ENCODE data around the gene BMF.
A peak's percentile ranks its signal among the peaks of the same experiment; 100 is the strongest.
"Not testable (repeated sequence)": the region's sequence is repeated elsewhere in the genome, so short reads cannot be mapped to it uniquely, and the experiment has no call there.

The BMF gene

DNA sequence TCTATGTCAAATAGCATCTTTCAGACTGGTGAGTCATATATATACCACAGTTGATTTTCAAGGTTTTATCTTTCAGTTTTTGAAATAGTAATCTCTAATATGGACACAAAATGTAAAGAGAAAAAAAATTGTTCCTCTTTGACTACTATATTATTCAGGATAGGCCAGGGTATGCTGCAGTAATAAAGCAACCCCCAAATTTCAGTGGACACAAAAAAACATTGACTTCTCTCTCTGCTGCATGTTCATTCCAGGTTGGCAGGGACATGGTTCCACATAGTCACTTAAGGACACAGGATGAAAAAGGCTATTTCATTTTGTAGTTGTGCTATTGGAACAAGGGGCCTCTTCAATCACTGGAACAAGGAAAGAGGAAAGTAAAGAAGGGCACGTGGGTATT is 28.6 kb downstream of the BMF start:
- Mint-ChIP-seq H3K4me1 (ENCODE audit: low read depth) (peaks cover 35% of the 10 kb centered on the region), H3K36me3 (ENCODE audit: low read depth) (no peaks in the 10 kb centered on the region), H3K9me3 (no peaks in the 10 kb centered on the region), H3K27me3 (ENCODE audit: low read depth) (peaks cover 14% of the 10 kb centered on the region), H3K27ac (no peak overlapping the region), H3K4me3 (no peak overlapping the region)
- no peak for DNase-seq (ENCODE audit: low spot score)

- no peak for DNase-seq (ENCODE audit: low spot score)
- Mint-ChIP-seq H3K4me3 (no peak overlapping the region), H3K4me1 (ENCODE audit: low read depth) (peaks cover 30% of the 10 kb centered on the region), H3K27ac (no peak overlapping the region), H3K36me3 (ENCODE audit: low read depth) (no peaks in the 10 kb centered on the region), H3K27me3 (ENCODE audit: low read depth) (peaks cover 14% of the 10 kb centered on the region), H3K9me3 (no peaks in the 10 kb centered on the region)
Measured at GRCh38 chr15:40079456-40079855, 29.2 kb downstream of the BMF start.

GRCh38 chr15:40075298-40076044 is 33.2 kb downstream of the BMF start:
- H3K27me3 Mint-ChIP-seq (ENCODE audit: low read depth): peaks cover 3% of the 10 kb centered on the region
- H3K36me3 Mint-ChIP-seq (ENCODE audit: low read depth): no peaks in the 10 kb centered on the region
- H3K4me3 Mint-ChIP-seq: no peak overlapping the region
- H3K27ac Mint-ChIP-seq: no peak overlapping the region
- no peak for DNase-seq (ENCODE audit: low spot score)
- peaks cover 15% of the 10 kb centered on the region for H3K4me1 Mint-ChIP-seq (ENCODE audit: low read depth)
- no peaks in the 10 kb centered on the region for H3K9me3 Mint-ChIP-seq

DNA sequence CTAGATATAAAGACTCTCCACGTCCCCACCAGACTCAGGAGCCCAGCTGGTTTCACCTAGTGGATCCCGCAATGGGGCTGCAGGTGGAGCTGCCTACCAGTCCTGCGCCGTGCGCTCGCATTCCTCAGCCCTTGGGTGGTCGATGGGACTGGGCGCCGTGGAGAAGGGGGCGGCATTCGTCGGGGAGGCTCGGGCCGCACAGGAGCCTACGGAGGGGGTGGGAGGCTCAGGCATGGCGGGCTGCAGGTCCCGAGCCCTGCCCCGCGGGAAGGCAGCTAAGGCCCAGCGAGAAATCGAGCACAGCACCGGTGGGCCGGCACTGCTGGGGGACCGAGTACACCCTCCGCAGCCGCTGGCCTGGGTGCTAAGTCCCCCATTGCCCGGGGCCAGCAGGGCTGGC is 34.0 kb downstream of the BMF start:
- H3K4me1 Mint-ChIP-seq (ENCODE audit: low read depth); H3K27ac Mint-ChIP-seq; H3K9me3 Mint-ChIP-seq; H3K36me3 Mint-ChIP-seq (ENCODE audit: low read depth); H3K27me3 Mint-ChIP-seq (ENCODE audit: low read depth); H3K4me3 Mint-ChIP-seq; DNase-seq (ENCODE audit: low spot score): not testable (repeated sequence)

- H3K9me3 Mint-ChIP-seq; DNase-seq (ENCODE audit: low spot score); H3K4me1 Mint-ChIP-seq (ENCODE audit: low read depth); H3K4me3 Mint-ChIP-seq; H3K27me3 Mint-ChIP-seq (ENCODE audit: low read depth); H3K27ac Mint-ChIP-seq; H3K36me3 Mint-ChIP-seq (ENCODE audit: low read depth): not testable (repeated sequence)
Measured at GRCh38 chr15:40073716-40074490, 34.8 kb downstream of the BMF start.

GRCh38 chr15:40072216-40072990 is 36.3 kb downstream of the BMF start:
- H3K27me3 Mint-ChIP-seq (ENCODE audit: low read depth): no peaks in the 10 kb centered on the region
- H3K36me3 Mint-ChIP-seq (ENCODE audit: low read depth): no peaks in the 10 kb centered on the region
- peaks cover 9% of the 10 kb centered on the region for H3K4me1 Mint-ChIP-seq (ENCODE audit: low read depth)
- H3K4me3 Mint-ChIP-seq: no peak overlapping the region
- no peak for DNase-seq (ENCODE audit: low spot score)
- no peak overlapping the region for H3K27ac Mint-ChIP-seq
- H3K9me3 Mint-ChIP-seq: no peaks in the 10 kb centered on the region

- H3K36me3 Mint-ChIP-seq (ENCODE audit: low read depth): no peaks in the 10 kb centered on the region
- no peaks in the 10 kb centered on the region for H3K9me3 Mint-ChIP-seq
- no peaks in the 10 kb centered on the region for H3K27me3 Mint-ChIP-seq (ENCODE audit: low read depth)
- H3K4me1 Mint-ChIP-seq (ENCODE audit: low read depth): peaks cover 10% of the 10 kb centered on the region
- no peak overlapping the region for H3K27ac Mint-ChIP-seq
- no peak overlapping the region for H3K4me3 Mint-ChIP-seq
- no peak for DNase-seq (ENCODE audit: low spot score)
Measured at GRCh38 chr15:40070608-40071218, 38.0 kb downstream of the BMF start.

DNA sequence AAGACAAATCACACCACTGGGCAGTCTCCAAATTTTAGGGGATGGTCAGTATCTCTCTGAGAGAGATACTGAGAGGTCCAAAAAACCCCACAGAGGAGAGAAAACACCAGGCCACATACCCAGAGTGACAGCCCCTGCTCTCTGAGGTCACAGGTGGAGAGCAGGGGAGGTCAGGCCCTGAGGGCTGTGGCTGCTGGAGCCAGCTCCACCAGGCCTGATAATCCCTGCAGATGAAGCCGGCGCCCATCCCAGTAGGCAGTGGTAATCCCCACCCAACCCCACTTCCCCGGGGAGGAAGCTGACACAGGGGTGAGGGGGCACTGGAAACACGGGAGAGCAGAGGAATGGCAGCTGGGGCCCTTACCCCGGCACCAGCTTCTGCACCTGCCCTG is 38.5 kb downstream of the BMF start:
- Mint-ChIP-seq H3K27me3 (ENCODE audit: low read depth) (no peaks in the 10 kb centered on the region), H3K9me3 (no peaks in the 10 kb centered on the region), H3K36me3 (ENCODE audit: low read depth) (no peaks in the 10 kb centered on the region), H3K4me1 (ENCODE audit: low read depth) (peaks cover 13% of the 10 kb centered on the region), H3K4me3 (no peak overlapping the region), H3K27ac (no peak overlapping the region)
- DNase-seq (ENCODE audit: low spot score): no peak

- no peak overlapping the region for H3K4me3 Mint-ChIP-seq
- H3K9me3 Mint-ChIP-seq: no peaks in the 10 kb centered on the region
- H3K27ac Mint-ChIP-seq: no peak overlapping the region
- peaks cover 20% of the 10 kb centered on the region for H3K4me1 Mint-ChIP-seq (ENCODE audit: low read depth)
- no peak for DNase-seq (ENCODE audit: low spot score)
- no peaks in the 10 kb centered on the region for H3K27me3 Mint-ChIP-seq (ENCODE audit: low read depth)
- H3K36me3 Mint-ChIP-seq (ENCODE audit: low read depth): no peaks in the 10 kb centered on the region
Measured at GRCh38 chr15:40069178-40070165, 39.2 kb downstream of the BMF start.

DNA sequence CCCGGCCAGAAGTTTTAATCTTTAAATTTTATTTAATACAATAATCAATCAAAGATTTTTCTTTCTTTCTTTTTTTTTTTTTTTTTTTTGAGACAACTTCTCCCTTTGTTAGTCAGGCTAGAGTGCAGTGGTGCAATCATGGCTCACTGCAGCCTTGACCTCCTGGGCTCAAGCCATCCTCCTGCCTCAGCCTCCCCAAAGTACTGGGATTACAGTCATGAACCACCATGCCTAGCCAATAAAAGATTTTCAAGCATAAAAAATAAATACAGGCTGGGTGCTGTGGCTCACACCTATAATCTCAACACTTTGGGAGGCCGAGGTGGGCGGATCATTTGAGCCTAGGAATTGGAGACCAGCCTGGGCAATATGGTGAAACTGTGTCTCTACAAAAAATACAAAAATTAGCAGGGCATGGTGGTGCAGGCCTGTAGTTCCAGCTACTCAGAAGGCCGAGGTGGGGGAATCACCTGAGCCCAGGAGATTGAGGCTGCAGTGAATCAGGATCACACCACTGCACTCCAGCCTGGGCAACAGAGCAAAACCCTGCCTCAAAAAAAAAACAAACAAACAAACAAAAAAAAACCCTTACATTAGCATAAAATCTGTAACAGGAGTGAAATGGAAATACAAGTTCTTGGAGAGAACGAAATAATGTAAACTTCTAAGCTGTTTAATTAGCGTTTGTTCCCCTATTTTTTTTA is 40.6 kb downstream of the BMF start:
- Mint-ChIP-seq H3K4me3 (no peak overlapping the region), H3K27ac (no peak overlapping the region), H3K36me3 (ENCODE audit: low read depth) (no peaks in the 10 kb centered on the region), H3K27me3 (ENCODE audit: low read depth) (no peaks in the 10 kb centered on the region), H3K9me3 (no peaks in the 10 kb centered on the region), H3K4me1 (ENCODE audit: low read depth) (peaks cover 20% of the 10 kb centered on the region)
- DNase-seq (ENCODE audit: low spot score): no peak

DNA sequence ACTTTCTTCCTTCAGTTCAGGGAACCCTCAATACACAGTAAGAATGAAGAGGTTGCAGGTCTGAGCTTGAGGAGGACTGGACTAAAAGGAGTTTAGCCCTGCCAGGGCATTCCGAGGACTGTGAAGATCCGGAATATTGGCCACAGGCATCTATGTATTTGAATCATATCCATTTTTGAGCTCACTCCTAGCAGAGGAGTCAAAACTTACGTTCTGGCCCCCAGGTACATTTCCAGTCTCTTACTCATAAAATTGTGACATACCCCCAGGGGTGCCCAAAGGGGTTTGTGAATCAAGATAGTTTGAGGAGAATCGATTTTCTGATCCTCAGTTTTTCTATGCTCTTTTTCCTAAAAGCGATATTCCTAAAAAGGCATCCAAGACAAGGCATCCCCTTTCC is 42.1 kb downstream of the BMF start:
- H3K27ac Mint-ChIP-seq: no peak overlapping the region

DNA sequence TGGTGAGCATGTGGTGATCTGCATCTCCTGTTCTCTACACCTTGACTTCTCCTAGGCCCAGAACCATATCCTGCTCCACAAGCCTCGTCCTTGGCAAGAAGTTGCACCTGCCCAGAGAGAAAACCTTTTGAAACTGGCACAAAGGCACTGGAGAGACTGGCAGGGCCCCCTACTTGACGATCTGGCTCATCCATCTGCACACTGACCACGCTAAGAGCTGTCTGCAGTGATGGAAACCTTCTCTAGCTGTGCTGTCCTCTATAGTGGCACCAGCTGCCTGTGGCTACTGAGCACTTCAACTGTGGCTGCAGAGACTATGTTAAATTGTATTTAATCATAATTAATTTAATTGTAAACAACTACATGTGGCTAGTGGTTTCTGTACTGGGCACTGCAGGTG is 43.5 kb downstream of the BMF start:
- Mint-ChIP-seq H3K4me3 (no peak overlapping the region), H3K9me3 (no peaks in the 10 kb centered on the region), H3K36me3 (ENCODE audit: low read depth) (peaks cover 4% of the 10 kb centered on the region), H3K27ac (peak overlapping the region; percentile 65), H3K4me1 (ENCODE audit: low read depth) (peaks cover 20% of the 10 kb centered on the region), H3K27me3 (ENCODE audit: low read depth) (no peaks in the 10 kb centered on the region)
- no peak for DNase-seq (ENCODE audit: low spot score)

More for the DNA sequence above, 42.1 kb downstream of the BMF start:
- Mint-ChIP-seq H3K4me1 (ENCODE audit: low read depth) (peaks cover 20% of the 10 kb centered on the region), H3K36me3 (ENCODE audit: low read depth) (no peaks in the 10 kb centered on the region), H3K9me3 (no peaks in the 10 kb centered on the region), H3K4me3 (no peak overlapping the region), H3K27me3 (ENCODE audit: low read depth) (no peaks in the 10 kb centered on the region)
- DNase-seq (ENCODE audit: low spot score): no peak
